AG04450 (cell line): ENCODE measurements around the gene DGCR2. TPM values are rescaled to one million over a fixed set of nuclear protein-coding genes. Genes with fewer than 3 reads are reported as not detected.

Experiments used
- CTCF ChIA-PET: fragments of 300-600, 350-600 bp; formaldehyde crosslinking; extraction: SDS; loops from one replicate; lab custom pipeline; 2022; ENCODE audit warnings: antibody characterized with exemption, inconsistent platforms; lab: Charles Lee
- POLR2A ChIA-PET: fragments of 350-600 bp; formaldehyde crosslinking; extraction: SDS; loops from one replicate; lab custom pipeline; 2021; ENCODE audit warnings: antibody characterized with exemption, inconsistent platforms; lab: Yijun Ruan, JAX
- DNase-seq: peaks from one replicate; pipeline ENCODE4 v3.0.0-alpha.2; 2011; ENCODE audit warnings: low read depth, low spot score
- H3K27ac ChIP-seq: one replicate; pipeline ENCODE4 v1.5.1; 2012; ENCODE audit warnings: low read depth, low read length, control low read depth
- H3K27me3 ChIP-seq: one replicate; pipeline ENCODE4 v1.6.0; 2012; ENCODE audit warnings: low read length; ENCODE audit not compliant: control insufficient read depth, insufficient read depth
- H3K4me3 ChIP-seq: 2 replicates; pipeline ENCODE4 v1.5.1; 2011; ENCODE audit warnings: mild to moderate bottlenecking, low read depth, low read length, control low read depth
- H3K9me3 ChIP-seq: 2 replicates; pipeline ENCODE4 v1.5.1; 2012; ENCODE audit warnings: low read length; ENCODE audit not compliant: control insufficient read depth, insufficient read depth
- CTCF ChIP-seq: IDR thresholded peaks from 2 replicates; pipeline ENCODE4 v1.5.1; 2011; ENCODE audit warnings: low read depth, low read length, control low read depth, inconsistent platforms
- polyA plus RNA-seq: library from polyadenylated mRNA; depleted of rRNA; stranded (reverse); fragments of >200 nt; gene quantifications from 2 replicates; pipeline ENCODE4 v1.2.3, GENCODE V29; 2011

DGCR2 gene
- polyA plus RNA-seq, 1 experiment = 23.0 TPM

- Histone ChIP-seq H3K27ac (no peak overlapping the region), H3K4me3 (no peak overlapping the region), H3K9me3 (no peaks in the 10 kb centered on the region), H3K27me3 (no peaks in the 10 kb centered on the region)
- TF ChIP-seq CTCF = no peak
- DNase-seq = no peak
- POLR2A ChIA-PET = no interaction called here
- CTCF ChIA-PET = no interaction called here
Measured at GRCh38 chr22:19047993-19048392, 74.2 kb downstream of the DGCR2 start.

GRCh38 chr22:19046719-19047609 is 75.2 kb downstream of the DGCR2 start:
- H3K9me3 ChIP-seq = no peaks in the 10 kb centered on the region
- no peak overlapping the region for H3K27ac ChIP-seq
- ChIA-PET POLR2A (no interaction called here), CTCF (no interaction called here)
- DNase-seq = no peak
- no peak for TF ChIP-seq CTCF
- H3K4me3 ChIP-seq = no peak overlapping the region
- no peaks in the 10 kb centered on the region for H3K27me3 ChIP-seq

- Histone ChIP-seq H3K27ac (no peak overlapping the region), H3K4me3 (no peak overlapping the region), H3K9me3 (no peaks in the 10 kb centered on the region), H3K27me3 (no peaks in the 10 kb centered on the region)
- ChIA-PET CTCF (no interaction called here), POLR2A (no interaction called here)
- no peak for DNase-seq
- no peak for TF ChIP-seq CTCF
Measured at GRCh38 chr22:19046287-19046686, 75.9 kb downstream of the DGCR2 start.

- CTCF ChIA-PET = no interaction called here
- Histone ChIP-seq H3K27me3 (no peaks in the 10 kb centered on the region), H3K27ac (no peak overlapping the region), H3K4me3 (no peak overlapping the region), H3K9me3 (no peaks in the 10 kb centered on the region)
- TF ChIP-seq CTCF = no peak
- DNase-seq = no peak
- POLR2A ChIA-PET = no interaction called here
Measured at GRCh38 chr22:19045094-19045493, 77.1 kb downstream of the DGCR2 start.

GRCh38 chr22:19044381-19044780 is 77.8 kb downstream of the DGCR2 start:
- no peak overlapping the region for H3K27ac ChIP-seq
- ChIA-PET POLR2A (no interaction called here), CTCF (no interaction called here)
- H3K9me3 ChIP-seq = no peaks in the 10 kb centered on the region
- H3K27me3 ChIP-seq = no peaks in the 10 kb centered on the region
- H3K4me3 ChIP-seq = no peak overlapping the region
- DNase-seq = no peak
- no peak for TF ChIP-seq CTCF
